Panc1 (cell line): ENCODE results near the gene PRPF31.

Experiments
- POLR2AphosphoS5 ChIP-seq: IDR thresholded peaks from 2 replicates; pipeline ENCODE4 v1.6.1; 2012; ENCODE audit warnings: mild to moderate bottlenecking, low read depth, low read length, moderate library complexity
- SIN3A ChIP-seq: IDR thresholded peaks from 2 replicates; pipeline ENCODE4 v1.6.1; 2012; ENCODE audit warnings: low read depth, mild to moderate bottlenecking, low read length, moderate library complexity, borderline replicate concordance; ENCODE audit not compliant: insufficient read depth
- TF ChIP-seq, protein P1 (sequence below): fragments of 450-650 bp; IDR thresholded peaks from 2 replicates; pipeline ENCODE4 v1.5.1; 2017; ENCODE audit warnings: mild to moderate bottlenecking
- TF ChIP-seq, protein P2 (sequence below), 2 experiments: IDR thresholded peaks; 2 replicates each; pipeline ENCODE4 v1.6.1; 2011 to 2012; ENCODE audit warnings: low read depth in 2 of 2, control low read depth in 1 of 2, low read length in 1 of 2, mild to moderate bottlenecking in 1 of 2, moderate library complexity in 1 of 2; ENCODE audit not compliant: insufficient read depth in 1 of 2

DNA sequence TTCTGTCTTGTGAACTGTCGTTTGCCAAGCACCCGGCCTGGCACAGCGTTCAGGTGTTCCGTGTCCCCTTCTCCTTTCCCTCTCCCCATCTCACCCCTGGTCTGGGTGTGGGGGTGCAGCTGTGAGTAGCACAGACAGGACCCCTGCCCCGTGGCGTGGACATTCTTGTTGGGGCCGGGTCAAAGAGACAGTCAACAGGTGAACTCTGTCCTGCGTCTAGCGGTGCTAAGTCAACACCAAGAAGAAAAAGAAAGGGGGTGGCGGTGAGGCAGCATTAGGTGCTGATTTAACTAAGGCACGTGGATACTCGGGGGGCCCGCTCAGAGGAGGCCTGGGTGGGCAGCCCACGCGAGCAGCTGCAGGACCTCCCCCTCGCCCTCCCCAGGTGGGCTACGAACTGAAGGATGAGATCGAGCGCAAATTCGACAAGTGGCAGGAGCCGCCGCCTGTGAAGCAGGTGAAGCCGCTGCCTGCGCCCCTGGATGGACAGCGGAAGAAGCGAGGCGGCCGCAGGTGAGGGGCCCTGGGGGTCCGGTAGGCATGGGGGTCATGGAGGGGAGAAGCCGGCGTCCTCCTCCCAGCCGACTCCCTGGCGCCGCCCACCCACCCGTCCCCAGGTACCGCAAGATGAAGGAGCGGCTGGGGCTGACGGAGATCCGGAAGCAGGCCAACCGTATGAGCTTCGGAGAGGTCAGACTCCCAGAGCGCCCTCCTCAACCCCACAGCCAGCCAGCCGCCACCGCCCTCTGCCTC, 12.3 kb downstream of the PRPF31 start:
- TF ChIP-seq, protein P1, sequence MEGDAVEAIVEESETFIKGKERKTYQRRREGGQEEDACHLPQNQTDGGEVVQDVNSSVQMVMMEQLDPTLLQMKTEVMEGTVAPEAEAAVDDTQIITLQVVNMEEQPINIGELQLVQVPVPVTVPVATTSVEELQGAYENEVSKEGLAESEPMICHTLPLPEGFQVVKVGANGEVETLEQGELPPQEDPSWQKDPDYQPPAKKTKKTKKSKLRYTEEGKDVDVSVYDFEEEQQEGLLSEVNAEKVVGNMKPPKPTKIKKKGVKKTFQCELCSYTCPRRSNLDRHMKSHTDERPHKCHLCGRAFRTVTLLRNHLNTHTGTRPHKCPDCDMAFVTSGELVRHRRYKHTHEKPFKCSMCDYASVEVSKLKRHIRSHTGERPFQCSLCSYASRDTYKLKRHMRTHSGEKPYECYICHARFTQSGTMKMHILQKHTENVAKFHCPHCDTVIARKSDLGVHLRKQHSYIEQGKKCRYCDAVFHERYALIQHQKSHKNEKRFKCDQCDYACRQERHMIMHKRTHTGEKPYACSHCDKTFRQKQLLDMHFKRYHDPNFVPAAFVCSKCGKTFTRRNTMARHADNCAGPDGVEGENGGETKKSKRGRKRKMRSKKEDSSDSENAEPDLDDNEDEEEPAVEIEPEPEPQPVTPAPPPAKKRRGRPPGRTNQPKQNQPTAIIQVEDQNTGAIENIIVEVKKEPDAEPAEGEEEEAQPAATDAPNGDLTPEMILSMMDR, result no peak
- TF ChIP-seq, protein P2, sequence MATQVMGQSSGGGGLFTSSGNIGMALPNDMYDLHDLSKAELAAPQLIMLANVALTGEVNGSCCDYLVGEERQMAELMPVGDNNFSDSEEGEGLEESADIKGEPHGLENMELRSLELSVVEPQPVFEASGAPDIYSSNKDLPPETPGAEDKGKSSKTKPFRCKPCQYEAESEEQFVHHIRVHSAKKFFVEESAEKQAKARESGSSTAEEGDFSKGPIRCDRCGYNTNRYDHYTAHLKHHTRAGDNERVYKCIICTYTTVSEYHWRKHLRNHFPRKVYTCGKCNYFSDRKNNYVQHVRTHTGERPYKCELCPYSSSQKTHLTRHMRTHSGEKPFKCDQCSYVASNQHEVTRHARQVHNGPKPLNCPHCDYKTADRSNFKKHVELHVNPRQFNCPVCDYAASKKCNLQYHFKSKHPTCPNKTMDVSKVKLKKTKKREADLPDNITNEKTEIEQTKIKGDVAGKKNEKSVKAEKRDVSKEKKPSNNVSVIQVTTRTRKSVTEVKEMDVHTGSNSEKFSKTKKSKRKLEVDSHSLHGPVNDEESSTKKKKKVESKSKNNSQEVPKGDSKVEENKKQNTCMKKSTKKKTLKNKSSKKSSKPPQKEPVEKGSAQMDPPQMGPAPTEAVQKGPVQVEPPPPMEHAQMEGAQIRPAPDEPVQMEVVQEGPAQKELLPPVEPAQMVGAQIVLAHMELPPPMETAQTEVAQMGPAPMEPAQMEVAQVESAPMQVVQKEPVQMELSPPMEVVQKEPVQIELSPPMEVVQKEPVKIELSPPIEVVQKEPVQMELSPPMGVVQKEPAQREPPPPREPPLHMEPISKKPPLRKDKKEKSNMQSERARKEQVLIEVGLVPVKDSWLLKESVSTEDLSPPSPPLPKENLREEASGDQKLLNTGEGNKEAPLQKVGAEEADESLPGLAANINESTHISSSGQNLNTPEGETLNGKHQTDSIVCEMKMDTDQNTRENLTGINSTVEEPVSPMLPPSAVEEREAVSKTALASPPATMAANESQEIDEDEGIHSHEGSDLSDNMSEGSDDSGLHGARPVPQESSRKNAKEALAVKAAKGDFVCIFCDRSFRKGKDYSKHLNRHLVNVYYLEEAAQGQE (IDR thresholded peaks at IDR 0.05; ENCODE audit: insufficient read depth in 1 of 2, low read depth in 2 of 2, low read length in 1 of 2), result no peak
- TF ChIP-seq SIN3A (no peak), POLR2AphosphoS5 (no peak)
